Gastroesophageal sphincter (tissue), 4 donors: ENCODE measurements around the gene GNPAT. TPM values are rescaled to one million over a fixed set of nuclear protein-coding genes. Genes with fewer than 3 reads are reported as not detected.

ENCODE experiments used
- ATAC-seq: fragments of 150-250 bp; one replicate; pipeline ENCODE4 v1.9.1; 2016; ENCODE audit warnings: mild to moderate bottlenecking, moderate library complexity
- H3K27ac ChIP-seq, 4 donors: fragments of 200-600 bp; sonication (generic) in 3 of 4; 1 replicate in 3 of 4; 2 replicates in 1 of 4; pipeline ENCODE4 v1.5.1; 2016 to 2019
- H3K27me3 ChIP-seq: fragments of 200-600 bp; sonication (generic); one replicate; pipeline ENCODE4 v1.5.1; 2019
- H3K36me3 ChIP-seq, 2 donors: fragments of 200-600 bp; sonication (generic); one replicate each; pipeline ENCODE4 v1.5.1; 2019; ENCODE audit warnings: control low read depth in 1 of 2
- H3K4me1 ChIP-seq, 3 donors: fragments of 200-600 bp; sonication (generic); 1 replicate in 2 of 3; 2 replicates in 1 of 3; pipeline ENCODE4 v1.5.1; 2016 to 2019; ENCODE audit warnings: control low read depth in 2 of 3
- H3K4me3 ChIP-seq, 2 donors: fragments of 200-600 bp; sonication (generic); one replicate each; pipeline ENCODE4 v1.5.1; 2019; ENCODE audit warnings: mild to moderate bottlenecking in 1 of 2, moderate library complexity in 1 of 2
- H3K9me3 ChIP-seq, 3 donors: fragments of 200-600 bp; sonication (generic); one replicate each; pipeline ENCODE4 v1.5.1; 2017 to 2019; ENCODE audit warnings: control low read depth in 2 of 3
- EP300 ChIP-seq: sonication (generic); formaldehyde crosslinking; IDR thresholded peaks from one replicate; pipeline ENCODE4 v1.6.1; 2017; ENCODE audit warnings: antibody characterized with exemption, mild to moderate bottlenecking
- POLR2A ChIP-seq, 2 donors: fragments of 450-650 bp; IDR thresholded peaks; one replicate each; pipeline ENCODE4 v1.6.1; 2017; ENCODE audit warnings: antibody characterized with exemption in 2 of 2, mild to moderate bottlenecking in 2 of 2, moderate library complexity in 1 of 2
- POLR2AphosphoS5 ChIP-seq: sonication (generic); formaldehyde crosslinking; IDR thresholded peaks from one replicate; pipeline ENCODE4 v1.6.1; 2017; ENCODE audit warnings: antibody characterized with exemption
- WGBS, 2 donors: methylation state at CpG; one replicate each; pipeline ENCODE4 v1.1.5; 2018; ENCODE audit warnings: low coverage in 1 of 2; 5-methylcytosine and 5-hydroxymethylcytosine counted together
- total RNA-seq, 4 donors: library from RNA; depleted of rRNA; stranded (reverse); fragments of >200 nt; gene quantifications; one replicate each; pipeline ENCODE4 v1.1.0, GENCODE V29; 2016
- TF ChIP-seq, protein P1 (sequence below), 4 experiments: fragments of 200-600 bp in 2 of 4; fragments of 450-650 bp in 2 of 4; sonication (generic) in 1 of 4; IDR thresholded peaks; one replicate each; pipeline ENCODE4 v1.5.1; 2017 to 2019; ENCODE audit warnings: antibody characterized with exemption in 4 of 4, mild to moderate bottlenecking in 2 of 4, moderate library complexity in 2 of 4

The GNPAT gene
- total RNA-seq, 4 donors from 2014 or later = 43.8 to 74.5 (median 57.7) TPM

- Histone ChIP-seq H3K4me1 (no peaks in the 10 kb centered on the region), H3K36me3 (no peaks in the 10 kb centered on the region), H3K27ac (no peak overlapping the region), H3K27me3 (peaks cover 72% of the 10 kb centered on the region), H3K4me3 (no peak overlapping the region), H3K9me3 (no peaks in the 10 kb centered on the region)
- 48 to 64% methylated on average over 4 to 6 of the region's 8 CpGs for WGBS, 2 donors
- ATAC-seq = no peak
- TF ChIP-seq POLR2A (IDR thresholded peaks at IDR 0.05) = no peak
- no peak for TF ChIP-seq EP300
- TF ChIP-seq, protein P1, sequence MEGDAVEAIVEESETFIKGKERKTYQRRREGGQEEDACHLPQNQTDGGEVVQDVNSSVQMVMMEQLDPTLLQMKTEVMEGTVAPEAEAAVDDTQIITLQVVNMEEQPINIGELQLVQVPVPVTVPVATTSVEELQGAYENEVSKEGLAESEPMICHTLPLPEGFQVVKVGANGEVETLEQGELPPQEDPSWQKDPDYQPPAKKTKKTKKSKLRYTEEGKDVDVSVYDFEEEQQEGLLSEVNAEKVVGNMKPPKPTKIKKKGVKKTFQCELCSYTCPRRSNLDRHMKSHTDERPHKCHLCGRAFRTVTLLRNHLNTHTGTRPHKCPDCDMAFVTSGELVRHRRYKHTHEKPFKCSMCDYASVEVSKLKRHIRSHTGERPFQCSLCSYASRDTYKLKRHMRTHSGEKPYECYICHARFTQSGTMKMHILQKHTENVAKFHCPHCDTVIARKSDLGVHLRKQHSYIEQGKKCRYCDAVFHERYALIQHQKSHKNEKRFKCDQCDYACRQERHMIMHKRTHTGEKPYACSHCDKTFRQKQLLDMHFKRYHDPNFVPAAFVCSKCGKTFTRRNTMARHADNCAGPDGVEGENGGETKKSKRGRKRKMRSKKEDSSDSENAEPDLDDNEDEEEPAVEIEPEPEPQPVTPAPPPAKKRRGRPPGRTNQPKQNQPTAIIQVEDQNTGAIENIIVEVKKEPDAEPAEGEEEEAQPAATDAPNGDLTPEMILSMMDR (IDR thresholded peaks at IDR 0.05) = no peak
- no peak for TF ChIP-seq POLR2AphosphoS5
Measured at GRCh38 chr1:231200388-231201031, 40.5 kb upstream of the GNPAT start.

DNA sequence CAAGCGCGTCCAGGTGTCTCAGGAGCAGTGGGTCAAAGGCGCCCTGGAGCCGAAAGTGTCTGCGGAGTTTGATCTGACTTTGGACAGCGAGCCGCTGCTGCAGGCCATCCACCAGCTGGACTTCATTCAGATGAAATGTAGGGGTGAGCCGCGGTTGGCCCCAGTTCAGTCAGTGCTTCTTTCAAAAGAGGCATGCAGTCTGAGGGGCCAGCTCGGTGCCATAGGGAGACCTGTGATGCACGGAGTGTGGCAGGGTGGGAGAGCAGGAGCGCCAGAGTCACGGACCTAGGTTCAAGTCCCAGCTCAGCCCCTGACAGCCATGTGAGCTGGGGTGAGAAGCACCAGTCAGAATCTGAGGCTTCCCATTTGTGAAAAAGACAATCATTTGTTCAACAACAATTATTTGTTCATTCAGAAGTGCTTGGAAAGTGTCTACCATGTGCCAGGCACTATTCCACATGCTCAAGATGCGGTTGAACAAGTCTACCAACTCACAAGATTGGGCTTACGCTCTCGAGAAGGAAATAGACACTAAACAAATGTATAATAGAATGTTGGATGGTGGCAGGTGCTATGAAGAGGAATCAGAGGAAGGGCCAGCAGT lies 39.5 kb upstream of the GNPAT start:
- peaks cover 62% of the 10 kb centered on the region for H3K27me3 ChIP-seq
- H3K36me3 ChIP-seq = no peaks in the 10 kb centered on the region
- no peak for ATAC-seq
- no peak overlapping the region for H3K4me3 ChIP-seq
- no peaks in the 10 kb centered on the region for H3K9me3 ChIP-seq
- H3K4me1 ChIP-seq = no peaks in the 10 kb centered on the region
- TF ChIP-seq POLR2A (IDR thresholded peaks at IDR 0.05) (no peak), EP300 (no peak), POLR2AphosphoS5 (no peak)
- TF ChIP-seq, protein P1 (IDR thresholded peaks at IDR 0.05) = no peak
- 62 to 63% methylated on average over 3 to 10 of the region's 16 CpGs for WGBS, 2 donors
- no peak overlapping the region for H3K27ac ChIP-seq

- Histone ChIP-seq H3K27me3 (peaks cover 56% of the 10 kb centered on the region), H3K9me3 (no peaks in the 10 kb centered on the region), H3K36me3 (no peaks in the 10 kb centered on the region), H3K4me3 (no peak overlapping the region), H3K4me1 (no peaks in the 10 kb centered on the region), H3K27ac (no peak overlapping the region)
- 33 to 71% methylated on average over 1 to 5 of the region's 5 CpGs for WGBS, 2 donors
- TF ChIP-seq EP300 = no peak
- TF ChIP-seq POLR2AphosphoS5 = no peak
- TF ChIP-seq, protein P1 (IDR thresholded peaks at IDR 0.05) = no peak
- TF ChIP-seq POLR2A (IDR thresholded peaks at IDR 0.05) = no peak
- no peak for ATAC-seq
Measured at GRCh38 chr1:231201979-231202633, 38.9 kb upstream of the GNPAT start.

- 79 to 84% methylated on average over 3 to 12 of the region's 21 CpGs for WGBS, 2 donors
Measured at GRCh38 chr1:231203259-231204057, 37.6 kb upstream of the GNPAT start.

More at GRCh38 chr1:231203259-231204057, 37.6 kb upstream of the GNPAT start:
- TF ChIP-seq, protein P1 (IDR thresholded peaks at IDR 0.05) = no peak
- TF ChIP-seq POLR2A (IDR thresholded peaks at IDR 0.05) (no peak), POLR2AphosphoS5 (no peak), EP300 (no peak)
- ATAC-seq = no peak
- Histone ChIP-seq H3K27ac (no peak overlapping the region), H3K4me3 (no peak overlapping the region), H3K4me1 (no peaks in the 10 kb centered on the region), H3K27me3 (peaks cover 43% of the 10 kb centered on the region), H3K9me3 (no peaks in the 10 kb centered on the region), H3K36me3 (no peaks in the 10 kb centered on the region)
